ENCODE data around the gene MAGI3. TPM values are rescaled to one million over a fixed set of nuclear protein-coding genes. Genes with fewer than 3 reads are reported as not detected.

MAGI3 gene
- polyA plus RNA-seq, 1 donor from 2014 or later: 10.8 TPM

- no peak overlapping the region for H3K9ac ChIP-seq (ENCODE audit: low read length)
- H4K20me1 ChIP-seq (ENCODE audit: insufficient read depth): no peaks in the 10 kb centered on the region
- H3K36me3 ChIP-seq (ENCODE audit: insufficient read depth, low read length): no peaks in the 10 kb centered on the region
- H3K27me3 ChIP-seq (ENCODE audit: insufficient read depth, low read depth, low read length): no peaks in the 10 kb centered on the region
- TF ChIP-seq CTCF (IDR thresholded peaks at IDR 0.05; ENCODE audit: poor library complexity, severe bottlenecking) (no peak), MXI1 (conservative IDR thresholded peaks at IDR 0.05; ENCODE audit: poor library complexity, severe bottlenecking) (no peak), RAD21 (conservative IDR thresholded peaks at IDR 0.05) (no peak), SMC3 (conservative IDR thresholded peaks at IDR 0.05; ENCODE audit: poor library complexity) (no peak), EZH2 (IDR thresholded peaks at IDR 0.05; ENCODE audit: borderline replicate concordance, insufficient read depth, low read length, poor library complexity, severe bottlenecking) (no peak), TAF1 (IDR thresholded peaks at IDR 0.05; ENCODE audit: low read depth) (no peak), EP300 (conservative IDR thresholded peaks at IDR 0.05; ENCODE audit: poor library complexity, severe bottlenecking) (no peak), REST (IDR thresholded peaks at IDR 0.05; ENCODE audit: borderline replicate concordance) (no peak), POLR2AphosphoS5 (IDR thresholded peaks at IDR 0.05) (no peak)
- no peaks in the 10 kb centered on the region for H3K9me2 ChIP-seq (ENCODE audit: insufficient read depth, low read length)
- H3K79me2 ChIP-seq (replicated peaks; ENCODE audit: insufficient read depth, low read length): no peaks in the 10 kb centered on the region
- H3F3A ChIP-seq (ENCODE audit: insufficient read depth, low read length, poor library complexity, severe bottlenecking): no peaks in the 10 kb centered on the region
- H3K27ac ChIP-seq (ENCODE audit: low read length): no peak overlapping the region
- H2AFZ ChIP-seq (ENCODE audit: low read depth, low read length): no peak overlapping the region
- H3K4me2 ChIP-seq (ENCODE audit: low read length): no peak overlapping the region
- no peak overlapping the region for H3K4me3 ChIP-seq (ENCODE audit: low read length)
- H3K9me3 ChIP-seq (ENCODE audit: low read length): no peaks in the 10 kb centered on the region
These were observed 142.7 kb downstream of the MAGI3 start for GRCh38 chr1:113533061-113533460.

GRCh38 chr1:113534130-113534817 lies 144.0 kb downstream of the MAGI3 start:
- Histone ChIP-seq H3K27me3 (ENCODE audit: insufficient read depth, low read depth, low read length) (no peaks in the 10 kb centered on the region), H3K4me2 (ENCODE audit: low read length) (no peak overlapping the region), H3F3A (ENCODE audit: insufficient read depth, low read length, poor library complexity, severe bottlenecking) (no peaks in the 10 kb centered on the region), H3K4me3 (ENCODE audit: low read length) (no peak overlapping the region), H3K79me2 (replicated peaks; ENCODE audit: insufficient read depth, low read length) (peaks cover 2% of the 10 kb centered on the region), H3K9me3 (ENCODE audit: low read length) (no peaks in the 10 kb centered on the region), H3K9ac (ENCODE audit: low read length) (no peak overlapping the region), H4K20me1 (ENCODE audit: insufficient read depth) (no peaks in the 10 kb centered on the region), H2AFZ (ENCODE audit: low read depth, low read length) (no peak overlapping the region), H3K36me3 (ENCODE audit: insufficient read depth, low read length) (no peaks in the 10 kb centered on the region), H3K27ac (ENCODE audit: low read length) (no peak overlapping the region), H3K9me2 (ENCODE audit: insufficient read depth, low read length) (no peaks in the 10 kb centered on the region)
- TF ChIP-seq MXI1 (conservative IDR thresholded peaks at IDR 0.05; ENCODE audit: poor library complexity, severe bottlenecking): no peak
- TF ChIP-seq REST (IDR thresholded peaks at IDR 0.05; ENCODE audit: borderline replicate concordance): no peak
- TF ChIP-seq RAD21 (conservative IDR thresholded peaks at IDR 0.05): no peak
- no peak for TF ChIP-seq TAF1 (IDR thresholded peaks at IDR 0.05; ENCODE audit: low read depth)
- no peak for TF ChIP-seq SMC3 (conservative IDR thresholded peaks at IDR 0.05; ENCODE audit: poor library complexity)
- TF ChIP-seq CTCF (IDR thresholded peaks at IDR 0.05; ENCODE audit: poor library complexity, severe bottlenecking): no peak
- TF ChIP-seq EP300 (conservative IDR thresholded peaks at IDR 0.05; ENCODE audit: poor library complexity, severe bottlenecking): no peak

All from neural cell (in vitro differentiated cells).